ENCODE data around the gene PPFIBP1.

Gene PPFIBP1

GRCh38 chr12:27488479-27488878 lies 35.5 kb upstream of the PPFIBP1 start:
- H3K4me3 ChIP-seq (replicated peaks; ENCODE audit: insufficient read depth, low read length) = no peak overlapping the region
- no peak overlapping the region for H3K27ac ChIP-seq (replicated peaks)
- TF ChIP-seq GABPA (IDR thresholded peaks at IDR 0.05; ENCODE audit: low read depth) = no peak
- TF ChIP-seq CTCF (IDR thresholded peaks at IDR 0.05; ENCODE audit: insufficient read depth, low read length) = no peak
- TF ChIP-seq SPI1 (IDR thresholded peaks at IDR 0.05; ENCODE audit: borderline replicate concordance, low read depth) = no peak
- TF ChIP-seq REST (IDR thresholded peaks at IDR 0.05; ENCODE audit: insufficient replicate concordance, low read depth) = no peak
- TF ChIP-seq POLR2AphosphoS5 (IDR thresholded peaks at IDR 0.05; ENCODE audit: low read depth) = no peak
- no peaks in the 10 kb centered on the region for H3K27me3 ChIP-seq (ENCODE audit: insufficient read depth, poor library complexity, severe bottlenecking)
- no peak for DNase-seq (ENCODE audit: low read depth in 1 of 2, low spot score in 1 of 2)

- Histone ChIP-seq H3K27me3 (ENCODE audit: insufficient read depth, poor library complexity, severe bottlenecking) (no peaks in the 10 kb centered on the region), H3K27ac (replicated peaks) (no peak overlapping the region), H3K4me3 (replicated peaks; ENCODE audit: insufficient read depth, low read length) (no peak overlapping the region)
- TF ChIP-seq POLR2AphosphoS5 (IDR thresholded peaks at IDR 0.05; ENCODE audit: low read depth) = no peak
- no peak for TF ChIP-seq CTCF (IDR thresholded peaks at IDR 0.05; ENCODE audit: insufficient read depth, low read length)
- no peak for TF ChIP-seq REST (IDR thresholded peaks at IDR 0.05; ENCODE audit: insufficient replicate concordance, low read depth)
- TF ChIP-seq GABPA (IDR thresholded peaks at IDR 0.05; ENCODE audit: low read depth) = no peak
- TF ChIP-seq SPI1 (IDR thresholded peaks at IDR 0.05; ENCODE audit: borderline replicate concordance, low read depth) = no peak
- no peak for DNase-seq (ENCODE audit: low read depth in 1 of 2, low spot score in 1 of 2)
Measured at GRCh38 chr12:27491226-27491625, 32.8 kb upstream of the PPFIBP1 start.

- no peak overlapping the region for H3K27ac ChIP-seq (replicated peaks)
- TF ChIP-seq REST (IDR thresholded peaks at IDR 0.05; ENCODE audit: insufficient replicate concordance, low read depth) = no peak
- no peak for TF ChIP-seq GABPA (IDR thresholded peaks at IDR 0.05; ENCODE audit: low read depth)
- TF ChIP-seq SPI1 (IDR thresholded peaks at IDR 0.05; ENCODE audit: borderline replicate concordance, low read depth) = no peak
- TF ChIP-seq CTCF (IDR thresholded peaks at IDR 0.05; ENCODE audit: insufficient read depth, low read length) = no peak
- TF ChIP-seq POLR2AphosphoS5 (IDR thresholded peaks at IDR 0.05; ENCODE audit: low read depth) = no peak
- DNase-seq (ENCODE audit: low read depth in 1 of 2, low spot score in 1 of 2) = no peak
- H3K27me3 ChIP-seq (ENCODE audit: insufficient read depth, poor library complexity, severe bottlenecking) = no peaks in the 10 kb centered on the region
- H3K4me3 ChIP-seq (replicated peaks; ENCODE audit: insufficient read depth, low read length) = no peak overlapping the region
Measured at GRCh38 chr12:27493260-27493940, 30.6 kb upstream of the PPFIBP1 start.
